WTC11 (cell line): ENCODE results near the gene COPS7A.
"Not testable (repeated sequence)": the region's sequence is repeated elsewhere in the genome, so short reads cannot be mapped to it uniquely, and the experiment has no call there.

Experiments used
- ATF1 ChIP-seq: sonication (generic); formaldehyde crosslinking; IDR thresholded peaks from 2 replicates; pipeline ENCODE4 v1.8.1; 2023; ENCODE audit warnings: mild to moderate bottlenecking, moderate library complexity, missing genetic modification reagents
- CREB1 ChIP-seq: sonication (generic); formaldehyde crosslinking; IDR thresholded peaks from 2 replicates; pipeline ENCODE4 v1.8.0; 2023; ENCODE audit warnings: mild to moderate bottlenecking, missing genetic modification reagents
- CTCF ChIP-seq: fragments of 200-600 bp; IDR thresholded peaks from 2 replicates; pipeline ENCODE4 v1.8.0; 2022; ENCODE audit warnings: antibody characterized with exemption
- GTF2I ChIP-seq: fragments of 250-450 bp; sonication (Bioruptor Pico); conservative IDR thresholded peaks from 2 replicates; pipeline ENCODE4 v1.4.0; 2021; ENCODE audit warnings: mild to moderate bottlenecking
- TCF7 ChIP-seq: sonication (generic); formaldehyde crosslinking; IDR thresholded peaks from 2 replicates; pipeline ENCODE4 v1.8.0; 2022; ENCODE audit warnings: mild to moderate bottlenecking, low read depth, missing genetic modification reagents, moderate library complexity
- TEAD4 ChIP-seq: sonication (generic); formaldehyde crosslinking; IDR thresholded peaks from 2 replicates; pipeline ENCODE4 v1.8.0; 2022; ENCODE audit warnings: mild to moderate bottlenecking, missing genetic modification reagents
- ZNF138 ChIP-seq: sonication (generic); formaldehyde crosslinking; conservative IDR thresholded peaks from 2 replicates; pipeline ENCODE4 v1.8.1; 2022; ENCODE audit warnings: mild to moderate bottlenecking, moderate library complexity, missing genetic modification reagents
- ZNF232 ChIP-seq: sonication (generic); formaldehyde crosslinking; IDR thresholded peaks from 2 replicates; pipeline ENCODE4 v1.8.0; 2022; ENCODE audit warnings: mild to moderate bottlenecking, missing genetic modification reagents
- TF ChIP-seq, protein P1 (sequence below): sonication (generic); formaldehyde crosslinking; IDR thresholded peaks from 2 replicates; pipeline ENCODE4 v1.8.0; 2022; ENCODE audit warnings: mild to moderate bottlenecking, missing genetic modification reagents
- TF ChIP-seq, protein P2 (sequence below): sonication (generic); formaldehyde crosslinking; IDR thresholded peaks from 2 replicates; pipeline ENCODE4 v1.8.1; 2023; ENCODE audit warnings: mild to moderate bottlenecking, missing genetic modification reagents, moderate library complexity
- TF ChIP-seq, protein P3 (sequence below): sonication (generic); formaldehyde crosslinking; IDR thresholded peaks from 2 replicates; pipeline ENCODE4 v1.8.0; 2022; ENCODE audit warnings: mild to moderate bottlenecking, missing genetic modification reagents
- TF ChIP-seq, protein P4 (sequence below): sonication (generic); formaldehyde crosslinking; conservative IDR thresholded peaks from 2 replicates; pipeline ENCODE4 v1.8.1; 2023; ENCODE audit warnings: mild to moderate bottlenecking, low read depth, missing genetic modification reagents, moderate library complexity

- not testable (repeated sequence) for TF ChIP-seq CTCF; TEAD4; TCF7 (CRISPR knock-in tag); CREB1 (CRISPR knock-in tag); ATF1 (CRISPR knock-in tag); ZNF232; GTF2I (CRISPR knock-in tag); ZNF138 (CRISPR knock-in tag)
- TF ChIP-seq, protein P1, sequence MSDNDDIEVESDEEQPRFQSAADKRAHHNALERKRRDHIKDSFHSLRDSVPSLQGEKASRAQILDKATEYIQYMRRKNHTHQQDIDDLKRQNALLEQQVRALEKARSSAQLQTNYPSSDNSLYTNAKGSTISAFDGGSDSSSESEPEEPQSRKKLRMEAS, result not testable (repeated sequence)
- TF ChIP-seq, protein P2, sequence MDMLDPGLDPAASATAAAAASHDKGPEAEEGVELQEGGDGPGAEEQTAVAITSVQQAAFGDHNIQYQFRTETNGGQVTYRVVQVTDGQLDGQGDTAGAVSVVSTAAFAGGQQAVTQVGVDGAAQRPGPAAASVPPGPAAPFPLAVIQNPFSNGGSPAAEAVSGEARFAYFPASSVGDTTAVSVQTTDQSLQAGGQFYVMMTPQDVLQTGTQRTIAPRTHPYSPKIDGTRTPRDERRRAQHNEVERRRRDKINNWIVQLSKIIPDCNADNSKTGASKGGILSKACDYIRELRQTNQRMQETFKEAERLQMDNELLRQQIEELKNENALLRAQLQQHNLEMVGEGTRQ (CRISPR knock-in tag), result not testable (repeated sequence)
- TF ChIP-seq, protein P3, sequence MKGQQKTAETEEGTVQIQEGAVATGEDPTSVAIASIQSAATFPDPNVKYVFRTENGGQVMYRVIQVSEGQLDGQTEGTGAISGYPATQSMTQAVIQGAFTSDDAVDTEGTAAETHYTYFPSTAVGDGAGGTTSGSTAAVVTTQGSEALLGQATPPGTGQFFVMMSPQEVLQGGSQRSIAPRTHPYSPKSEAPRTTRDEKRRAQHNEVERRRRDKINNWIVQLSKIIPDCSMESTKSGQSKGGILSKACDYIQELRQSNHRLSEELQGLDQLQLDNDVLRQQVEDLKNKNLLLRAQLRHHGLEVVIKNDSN (CRISPR knock-in tag), result not testable (repeated sequence)
- TF ChIP-seq, protein P4, sequence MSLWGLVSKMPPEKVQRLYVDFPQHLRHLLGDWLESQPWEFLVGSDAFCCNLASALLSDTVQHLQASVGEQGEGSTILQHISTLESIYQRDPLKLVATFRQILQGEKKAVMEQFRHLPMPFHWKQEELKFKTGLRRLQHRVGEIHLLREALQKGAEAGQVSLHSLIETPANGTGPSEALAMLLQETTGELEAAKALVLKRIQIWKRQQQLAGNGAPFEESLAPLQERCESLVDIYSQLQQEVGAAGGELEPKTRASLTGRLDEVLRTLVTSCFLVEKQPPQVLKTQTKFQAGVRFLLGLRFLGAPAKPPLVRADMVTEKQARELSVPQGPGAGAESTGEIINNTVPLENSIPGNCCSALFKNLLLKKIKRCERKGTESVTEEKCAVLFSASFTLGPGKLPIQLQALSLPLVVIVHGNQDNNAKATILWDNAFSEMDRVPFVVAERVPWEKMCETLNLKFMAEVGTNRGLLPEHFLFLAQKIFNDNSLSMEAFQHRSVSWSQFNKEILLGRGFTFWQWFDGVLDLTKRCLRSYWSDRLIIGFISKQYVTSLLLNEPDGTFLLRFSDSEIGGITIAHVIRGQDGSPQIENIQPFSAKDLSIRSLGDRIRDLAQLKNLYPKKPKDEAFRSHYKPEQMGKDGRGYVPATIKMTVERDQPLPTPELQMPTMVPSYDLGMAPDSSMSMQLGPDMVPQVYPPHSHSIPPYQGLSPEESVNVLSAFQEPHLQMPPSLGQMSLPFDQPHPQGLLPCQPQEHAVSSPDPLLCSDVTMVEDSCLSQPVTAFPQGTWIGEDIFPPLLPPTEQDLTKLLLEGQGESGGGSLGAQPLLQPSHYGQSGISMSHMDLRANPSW, result not testable (repeated sequence)
Measured at GRCh38 chr12:6708351-6708750, 15.5 kb upstream of the COPS7A start.
